GM12874 (cell line): Measurements from ENCODE around the gene CEP55.

Experiments
- TF ChIP-seq, protein P1 (sequence below): IDR thresholded peaks from 2 replicates; pipeline ENCODE4 v1.5.1; 2011; ENCODE audit warnings: low read depth, mild to moderate bottlenecking, control low read depth, low read length, moderate library complexity; ENCODE audit not compliant: insufficient read depth

CEP55 gene

DNA sequence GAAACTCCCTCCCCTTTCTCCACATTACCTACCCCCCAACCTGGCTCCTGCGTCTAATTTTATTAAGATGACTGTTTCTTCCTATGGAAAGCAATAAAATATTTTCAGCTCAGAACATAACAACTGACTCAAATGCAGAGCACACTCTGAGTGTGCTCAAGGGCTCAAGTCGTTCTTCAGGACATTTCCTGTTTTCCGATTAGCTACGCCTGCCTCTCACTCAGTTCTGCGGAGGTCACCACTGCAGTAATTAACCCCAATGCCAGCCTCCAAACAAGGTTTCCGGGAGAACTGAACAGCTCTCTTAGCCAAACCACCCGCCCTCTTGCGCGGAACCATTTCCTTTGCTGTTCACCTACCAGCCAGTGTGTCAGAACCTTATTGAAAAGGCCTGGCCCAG is 33.5 kb upstream of the CEP55 start:
- TF ChIP-seq, protein P1, sequence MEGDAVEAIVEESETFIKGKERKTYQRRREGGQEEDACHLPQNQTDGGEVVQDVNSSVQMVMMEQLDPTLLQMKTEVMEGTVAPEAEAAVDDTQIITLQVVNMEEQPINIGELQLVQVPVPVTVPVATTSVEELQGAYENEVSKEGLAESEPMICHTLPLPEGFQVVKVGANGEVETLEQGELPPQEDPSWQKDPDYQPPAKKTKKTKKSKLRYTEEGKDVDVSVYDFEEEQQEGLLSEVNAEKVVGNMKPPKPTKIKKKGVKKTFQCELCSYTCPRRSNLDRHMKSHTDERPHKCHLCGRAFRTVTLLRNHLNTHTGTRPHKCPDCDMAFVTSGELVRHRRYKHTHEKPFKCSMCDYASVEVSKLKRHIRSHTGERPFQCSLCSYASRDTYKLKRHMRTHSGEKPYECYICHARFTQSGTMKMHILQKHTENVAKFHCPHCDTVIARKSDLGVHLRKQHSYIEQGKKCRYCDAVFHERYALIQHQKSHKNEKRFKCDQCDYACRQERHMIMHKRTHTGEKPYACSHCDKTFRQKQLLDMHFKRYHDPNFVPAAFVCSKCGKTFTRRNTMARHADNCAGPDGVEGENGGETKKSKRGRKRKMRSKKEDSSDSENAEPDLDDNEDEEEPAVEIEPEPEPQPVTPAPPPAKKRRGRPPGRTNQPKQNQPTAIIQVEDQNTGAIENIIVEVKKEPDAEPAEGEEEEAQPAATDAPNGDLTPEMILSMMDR = no peak

DNA sequence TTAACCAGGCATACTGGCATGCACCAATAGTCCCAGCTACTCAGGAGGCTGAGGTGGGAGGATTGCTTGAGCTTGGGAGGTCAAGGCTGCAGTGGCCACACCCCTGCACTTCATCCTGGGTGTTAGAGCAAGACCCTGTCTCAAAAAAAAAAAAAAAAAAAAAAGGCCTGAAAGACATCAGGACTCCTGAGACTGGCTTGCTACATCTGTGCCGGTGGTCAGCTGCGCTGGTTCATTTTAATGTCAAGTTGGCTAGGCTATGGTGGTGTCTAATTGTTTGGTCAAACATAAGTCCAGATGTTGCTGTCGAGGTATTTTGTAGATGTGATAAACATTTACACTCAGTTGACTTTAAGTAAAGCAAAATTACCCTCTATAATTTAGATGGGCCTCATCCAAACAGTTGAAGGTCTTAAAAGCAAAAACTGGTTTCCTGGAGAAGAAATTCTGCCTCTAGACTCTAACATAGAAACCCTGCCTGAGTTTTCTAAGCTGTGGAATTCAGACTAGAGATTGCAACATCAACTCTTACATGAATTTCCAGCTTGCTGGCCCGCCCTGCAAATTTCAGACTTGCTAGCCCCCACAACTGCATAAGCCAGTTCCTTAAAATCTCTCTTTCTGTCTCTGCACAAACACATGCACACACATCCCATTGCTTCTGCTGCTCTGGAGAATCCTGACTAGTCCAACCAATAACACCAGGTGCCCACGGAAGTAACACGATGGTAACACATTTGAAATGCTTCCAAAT is 32.5 kb upstream of the CEP55 start:
- TF ChIP-seq, protein P1 = no peak

DNA sequence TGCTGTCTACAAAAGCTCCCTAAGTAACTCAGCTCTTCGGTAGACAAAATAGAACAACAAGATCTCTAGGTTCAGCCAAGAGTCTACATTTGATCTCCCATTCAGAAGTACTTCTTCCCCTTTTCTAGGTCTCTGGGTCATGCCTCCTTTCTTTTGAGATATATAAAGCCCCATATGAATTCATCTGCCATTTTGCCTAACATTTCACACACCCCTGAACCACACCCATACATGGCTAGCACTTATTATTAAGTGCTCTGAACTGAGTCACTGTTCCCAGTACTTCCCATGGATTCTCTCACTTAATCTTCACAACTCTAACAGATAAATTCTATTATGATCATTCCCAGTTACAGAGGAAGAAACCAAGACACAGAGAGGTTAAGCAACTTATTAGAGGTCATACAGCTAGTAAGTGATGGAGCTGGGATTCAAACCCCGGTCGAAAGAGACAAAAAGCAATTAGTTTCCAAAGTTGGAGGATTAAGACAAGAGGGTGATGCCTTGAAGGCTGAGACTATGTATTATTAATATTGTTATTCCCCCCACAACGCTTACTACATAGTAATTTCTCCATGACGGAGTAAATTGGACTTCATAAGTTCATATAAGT is 31.5 kb upstream of the CEP55 start:
- TF ChIP-seq, protein P1 = no peak

DNA sequence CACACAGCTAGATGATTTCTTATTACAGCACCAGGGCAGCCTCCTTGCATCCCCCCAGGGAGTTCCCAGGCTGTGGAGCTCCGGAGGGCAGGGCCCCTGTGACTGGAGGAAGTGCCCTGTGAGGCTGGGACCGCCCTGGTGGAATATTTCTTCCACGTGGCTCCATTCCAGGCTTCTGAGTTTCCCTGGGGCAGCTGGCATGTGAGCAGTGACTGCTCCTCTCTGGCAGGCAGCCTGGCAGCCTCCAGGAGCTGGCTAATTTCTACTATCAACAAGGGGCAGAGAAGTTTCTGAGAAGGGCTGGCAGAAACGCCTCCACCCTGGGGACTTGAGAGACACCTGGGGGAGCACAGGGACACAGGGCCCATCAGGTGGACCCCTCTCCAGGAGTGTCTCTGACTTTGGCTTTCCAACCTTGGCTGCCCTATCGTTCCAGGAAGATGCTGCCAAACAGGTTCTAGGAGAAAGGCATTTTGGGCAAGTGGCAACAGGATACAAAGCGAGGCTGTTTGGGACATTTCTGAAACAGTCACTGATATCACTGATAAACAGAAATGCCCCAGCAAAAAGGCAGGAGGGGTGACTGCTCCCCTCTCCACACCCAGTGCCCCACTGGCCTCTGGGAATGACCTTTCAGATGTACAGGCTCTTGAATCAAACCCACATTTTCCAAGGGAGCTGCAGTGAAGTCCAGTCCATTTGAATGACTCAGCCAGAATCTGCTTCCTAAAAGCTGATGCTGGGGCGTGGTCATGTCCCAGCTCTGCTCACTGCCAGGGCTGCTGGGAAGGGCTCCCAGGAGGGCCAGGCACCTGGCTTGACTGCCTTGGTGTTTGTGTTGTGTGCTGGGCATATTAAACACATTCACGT is 30.4 kb upstream of the CEP55 start:
- TF ChIP-seq, protein P1 = no peak

DNA sequence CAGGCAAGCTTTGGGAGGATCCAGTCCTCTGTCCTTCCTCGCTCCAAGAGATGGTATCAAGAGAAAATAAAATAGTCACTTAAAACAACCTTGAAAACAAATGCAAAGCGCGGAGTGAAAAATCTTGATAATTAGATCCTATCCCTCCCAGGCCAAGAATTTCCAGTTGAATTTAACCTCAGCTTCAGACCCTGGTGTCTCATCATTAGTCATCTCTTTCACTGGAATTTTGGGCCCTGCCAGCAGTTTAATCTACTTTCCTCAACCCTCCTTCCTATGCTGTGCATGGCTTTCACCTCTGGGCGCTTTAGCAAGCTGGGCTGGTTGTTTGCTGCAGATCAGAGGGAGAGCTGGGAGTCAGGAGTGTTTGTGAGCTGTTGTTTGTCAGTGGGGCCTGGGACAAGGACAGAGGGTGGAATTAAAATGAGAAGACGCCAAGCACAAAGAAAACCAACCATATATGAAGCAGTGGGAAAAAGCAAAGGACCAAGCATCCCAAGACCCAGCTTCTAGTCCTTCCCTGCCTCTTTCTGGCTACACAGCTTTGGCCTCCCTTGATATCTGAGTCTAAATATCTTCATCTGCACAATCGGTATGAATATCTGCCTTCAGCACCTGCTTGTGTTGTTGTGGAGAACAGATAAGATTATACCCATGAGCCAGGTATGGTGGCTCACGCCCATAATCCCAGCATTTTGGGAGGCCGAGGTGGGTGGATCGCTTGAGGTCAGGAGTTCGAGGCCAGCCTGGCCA is 27.8 kb upstream of the CEP55 start:
- TF ChIP-seq, protein P1 = no peak

DNA sequence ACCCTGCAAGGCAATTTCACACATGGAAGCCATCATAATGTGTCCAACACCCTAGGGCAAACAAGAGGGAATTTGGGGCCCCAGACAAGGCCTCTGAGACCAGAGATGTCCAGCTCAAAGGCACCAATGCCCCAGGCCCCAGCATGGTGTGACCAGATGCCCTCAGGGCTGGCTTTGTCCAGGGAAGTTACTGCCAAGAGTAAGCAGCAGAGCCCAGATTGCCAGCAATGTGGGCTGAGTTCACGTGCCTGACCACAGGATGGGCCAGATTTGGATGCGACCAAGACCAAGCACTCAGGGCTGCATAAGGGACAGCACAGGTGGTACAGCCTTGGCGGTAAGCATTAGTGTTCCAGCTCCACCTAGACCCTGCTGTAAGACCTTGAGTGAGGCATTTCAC is 27.0 kb upstream of the CEP55 start:
- TF ChIP-seq, protein P1 = no peak
